HG03196 (cell line): ENCODE data around the gene FNDC5.
"Not testable (repeated sequence)": the region's sequence is repeated elsewhere in the genome, so short reads cannot be mapped to it uniquely, and the experiment has no call there.

Source experiments
- ATAC-seq: cut with Tn5 transposase; IDR thresholded peaks from one replicate; pipeline ENCODE4 v1.9.1; 2021; ENCODE audit not compliant: unreplicated experiment

FNDC5 gene

DNA sequence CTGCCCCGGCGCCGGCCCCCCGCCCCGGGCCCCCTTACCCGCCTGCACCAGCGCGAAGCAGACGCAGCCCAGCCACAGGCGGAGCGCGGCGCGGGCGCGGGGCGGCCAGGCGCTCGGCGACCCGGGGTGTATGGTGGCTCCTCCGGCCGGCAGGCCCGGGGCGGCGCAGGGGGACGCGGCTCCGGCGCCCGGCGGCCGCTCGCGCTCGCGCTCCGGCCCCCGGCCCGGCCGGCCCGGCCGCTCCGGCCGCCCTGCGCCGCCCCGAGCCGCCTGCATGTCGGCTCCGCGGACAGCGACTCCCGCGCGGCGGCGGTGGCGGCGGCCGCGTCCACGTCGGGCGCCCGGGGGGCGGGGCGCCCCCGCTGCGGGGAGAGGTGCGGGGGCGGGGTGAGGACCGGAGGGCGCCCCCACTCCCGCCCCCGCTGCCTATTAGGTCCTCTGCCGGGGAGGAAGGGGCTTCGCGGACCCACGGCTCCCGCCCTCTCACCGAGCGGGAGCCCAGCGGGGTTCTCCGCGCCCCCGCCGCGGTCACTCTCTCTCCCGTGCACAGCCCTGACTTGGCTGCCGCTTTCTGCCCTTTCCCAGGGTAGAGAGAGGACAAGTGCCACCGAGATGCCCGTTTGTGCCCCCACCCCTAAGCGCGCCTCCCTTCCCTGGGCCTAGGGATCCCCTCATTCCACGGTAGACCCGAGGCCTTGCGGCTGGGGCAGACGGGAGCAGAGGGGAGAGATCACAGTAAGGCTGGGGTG, at the start of gene FNDC5:
TSS of gene FNDC5 (minus strand) at position 298 of the 749 bp plus-strand sequence.
- ATAC-seq: no peak

DNA sequence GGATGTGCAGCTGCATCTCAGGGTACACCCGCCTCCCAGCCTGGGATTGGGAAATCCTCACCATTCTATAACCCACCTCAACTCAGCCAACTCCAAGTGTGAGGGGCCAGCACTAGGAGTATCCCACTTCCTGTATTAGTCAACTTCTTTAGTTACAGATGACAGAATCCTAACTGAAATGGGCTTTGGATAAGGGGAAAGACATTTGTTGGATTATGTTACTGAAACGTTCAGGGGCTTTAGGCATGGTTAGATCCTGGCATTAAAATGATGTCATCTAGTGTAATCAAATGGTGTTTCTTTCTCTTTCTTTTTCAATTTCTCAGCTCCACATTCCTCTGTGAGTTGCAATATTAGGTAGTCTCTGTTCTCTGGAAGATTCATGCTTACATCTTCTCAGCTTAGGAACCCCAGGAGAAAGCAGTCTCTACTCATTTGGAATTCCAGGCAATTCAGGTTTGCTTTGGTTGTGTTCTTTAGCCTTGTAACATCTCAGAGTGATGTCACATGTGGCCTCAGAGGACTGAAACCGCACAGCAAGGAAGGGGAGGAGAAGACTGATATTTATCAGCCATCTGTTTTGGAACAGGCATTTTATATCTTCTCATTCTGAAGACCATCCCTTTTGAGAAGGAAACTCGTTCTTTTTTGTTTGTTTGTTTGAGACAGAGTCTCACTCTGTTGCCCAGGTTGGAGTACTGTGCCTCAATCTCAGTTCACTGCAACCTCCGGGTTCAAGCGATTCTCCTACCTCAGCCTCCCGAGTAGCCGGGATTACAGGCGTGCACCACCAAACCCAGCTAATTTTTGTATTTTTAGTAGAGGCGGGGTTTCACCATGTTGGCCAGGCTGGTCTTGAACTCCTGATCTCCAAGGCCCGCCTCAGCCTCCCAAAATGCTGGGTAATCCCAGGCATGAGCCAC, 49.4 kb upstream of the FNDC5 start:
- ATAC-seq: no peak

DNA sequence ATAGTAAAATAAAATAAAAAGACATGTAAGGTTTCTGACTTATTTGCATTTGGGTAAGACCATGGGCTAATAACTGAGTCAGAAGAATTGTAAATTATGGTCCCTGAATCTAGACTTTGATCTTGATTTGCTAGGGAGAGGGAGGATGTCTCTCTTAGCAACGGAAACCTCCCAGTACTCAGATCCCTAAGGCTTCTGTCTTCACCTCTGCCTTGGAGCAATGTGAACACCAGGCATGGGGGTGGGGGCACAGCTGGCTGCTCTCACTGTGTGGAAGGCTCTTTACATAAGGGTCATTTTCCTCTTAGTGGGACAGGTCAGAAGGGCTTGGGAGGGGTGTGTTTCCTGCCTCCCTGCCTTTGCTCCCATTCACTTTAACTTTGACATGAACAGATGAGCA, 47.5 kb upstream of the FNDC5 start:
- no peak for ATAC-seq

DNA sequence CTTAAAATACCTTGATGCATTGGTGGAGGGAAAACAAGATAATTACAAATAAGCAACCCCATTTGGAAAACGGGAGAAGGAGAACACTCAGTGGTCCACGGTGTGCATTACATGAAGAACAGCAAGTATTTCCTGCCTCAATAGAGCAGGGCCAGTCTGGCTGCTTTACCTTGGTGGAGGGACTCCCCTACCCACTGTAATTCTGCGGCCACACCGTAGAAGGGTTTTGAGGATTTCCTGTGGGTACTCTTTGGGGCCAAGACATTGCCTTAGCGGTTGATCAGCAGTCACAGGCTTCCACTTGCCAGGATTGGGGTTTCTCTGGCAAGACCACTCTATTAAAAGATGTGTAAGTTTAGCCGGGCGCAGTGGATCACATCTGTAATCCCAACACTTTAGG, 46.8 kb upstream of the FNDC5 start:
- no peak for ATAC-seq

DNA sequence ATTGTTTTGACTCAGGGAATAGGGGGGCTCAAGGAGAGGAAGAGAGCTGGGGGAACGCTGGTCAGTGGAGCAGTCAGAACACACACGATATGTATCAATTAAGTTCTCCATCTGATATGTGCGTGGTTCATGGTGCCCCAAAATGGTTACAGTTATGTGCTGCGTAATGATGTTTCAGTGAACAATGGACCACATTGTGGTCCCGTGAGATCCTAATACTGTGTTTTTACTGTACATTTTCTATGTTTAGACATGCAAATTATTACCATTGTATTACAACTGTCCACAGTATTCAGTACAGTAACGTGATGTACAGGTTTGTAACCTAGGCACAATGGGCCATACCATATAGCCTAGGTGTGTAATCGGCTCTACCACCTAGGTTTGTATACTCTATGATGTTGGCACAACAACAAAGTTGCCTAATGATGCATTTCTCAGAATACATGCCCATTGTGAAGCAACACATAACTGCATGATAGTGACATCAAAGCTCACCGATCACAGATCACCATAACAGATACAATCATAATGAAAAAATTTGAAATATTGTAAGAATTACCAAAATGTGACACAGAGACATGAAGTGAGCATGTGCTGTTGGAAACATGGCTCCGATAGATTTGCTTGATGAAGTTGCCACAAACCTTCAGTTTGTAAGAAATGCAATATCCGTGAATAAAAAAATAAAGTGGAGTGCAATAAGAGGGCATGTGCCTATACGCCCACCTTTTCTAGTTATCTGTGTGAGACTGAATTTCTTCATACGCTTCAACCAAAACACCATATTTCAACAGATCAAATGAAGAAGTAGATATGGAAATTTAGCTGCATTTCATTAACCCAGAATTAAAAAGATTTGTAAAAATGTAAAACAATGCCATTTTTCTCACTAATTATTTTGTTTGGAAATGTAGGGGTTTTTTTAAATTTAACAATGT, 45.3 kb upstream of the FNDC5 start:
- no peak for ATAC-seq

DNA sequence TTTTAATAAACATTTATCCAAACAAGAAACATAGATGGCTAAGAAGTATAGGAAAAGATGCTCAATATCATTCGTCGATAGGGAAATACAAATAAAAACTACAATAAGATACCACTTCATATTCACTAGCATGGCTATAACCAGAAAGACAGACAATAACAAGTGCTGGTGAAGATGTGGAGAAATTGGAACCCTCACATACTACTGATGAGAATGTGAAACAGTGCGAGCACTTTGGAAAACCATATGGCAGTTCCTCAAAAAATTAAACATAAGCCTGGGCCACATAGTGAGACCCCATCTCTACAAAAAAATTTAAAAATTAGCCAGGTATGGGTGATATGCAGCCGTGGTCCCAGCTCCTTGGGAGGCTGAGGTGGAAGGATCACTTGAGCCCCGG, 39.6 kb upstream of the FNDC5 start:
- ATAC-seq: no peak

DNA sequence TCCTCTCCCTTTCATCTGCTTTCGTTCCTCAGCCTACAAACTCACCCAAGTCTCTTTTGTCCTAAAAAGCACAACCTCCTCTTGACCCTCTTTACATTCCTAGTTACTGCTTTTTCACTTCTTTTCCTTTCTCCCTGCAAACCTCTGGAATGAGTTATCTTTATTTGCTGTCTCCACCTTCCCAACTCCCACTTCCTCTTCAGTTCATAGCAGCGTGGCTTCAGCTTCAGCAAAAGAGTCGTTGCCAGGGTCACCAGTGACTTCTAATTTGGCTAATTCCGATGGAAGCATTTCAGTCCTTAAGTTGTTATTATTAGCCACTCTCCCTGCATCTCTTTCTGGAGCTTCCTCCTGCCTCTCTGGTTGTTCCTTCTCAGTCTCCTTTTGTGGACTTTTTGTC, 36.7 kb upstream of the FNDC5 start:
- no peak for ATAC-seq

DNA sequence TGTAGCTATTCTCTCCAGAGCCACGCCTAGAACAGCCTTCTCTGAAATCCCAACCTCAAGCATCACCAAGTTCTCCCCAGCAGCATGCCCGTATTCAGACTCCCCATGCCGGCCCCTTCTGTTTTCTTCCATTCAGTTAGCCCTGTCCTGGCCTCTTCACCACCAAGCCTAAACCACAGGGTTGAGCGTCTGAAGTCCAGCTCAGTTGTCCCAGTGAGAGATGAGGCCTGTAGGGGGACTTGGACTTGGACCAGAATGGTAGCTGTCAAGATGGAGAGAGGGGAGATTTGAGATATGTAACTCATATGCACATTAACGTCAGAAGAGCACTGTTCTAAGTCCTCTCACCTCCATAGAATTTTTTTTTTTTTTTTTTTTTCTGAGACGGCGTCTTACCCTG, 35.9 kb upstream of the FNDC5 start:
- no peak for ATAC-seq

DNA sequence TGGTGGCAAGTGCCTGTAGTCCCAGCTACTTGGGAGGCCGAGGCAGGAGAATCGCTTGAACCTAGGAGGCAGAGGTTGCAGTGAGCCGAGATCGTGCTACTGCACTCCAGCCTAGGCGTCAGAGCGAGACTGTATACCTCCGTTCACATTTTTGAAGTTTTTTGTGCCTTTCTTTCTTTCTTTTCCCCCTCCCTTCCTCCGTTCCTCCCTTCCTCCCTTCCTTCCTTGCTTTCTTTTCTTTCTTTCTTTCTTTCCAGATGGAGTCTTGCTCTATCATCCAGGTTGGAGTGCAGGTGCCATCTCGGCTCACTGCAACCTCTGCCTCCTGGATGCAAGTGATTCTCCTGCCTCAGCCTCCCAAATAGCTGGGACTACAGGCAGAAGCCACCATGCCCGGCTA, 34.9 kb upstream of the FNDC5 start:
- ATAC-seq: not testable (repeated sequence)

DNA sequence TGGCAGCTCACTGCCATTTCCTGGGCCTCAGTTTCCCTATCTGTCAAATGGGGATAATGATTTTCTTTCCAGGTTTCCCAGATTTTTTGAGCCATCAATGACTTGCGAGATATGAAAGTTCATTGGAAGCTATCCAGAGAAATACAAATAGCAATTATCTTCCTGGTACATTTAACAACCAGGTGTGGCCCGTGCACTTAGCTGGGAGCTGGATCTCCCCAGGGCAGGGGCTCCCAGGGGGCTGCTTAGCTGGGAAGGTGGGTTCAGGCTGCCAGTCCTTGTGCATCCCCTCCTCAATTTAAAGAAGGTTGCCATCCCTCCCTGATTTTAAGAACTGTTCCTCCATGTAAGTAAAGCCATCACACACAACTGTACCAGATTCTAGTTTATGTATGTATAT, 34.1 kb upstream of the FNDC5 start:
- no peak for ATAC-seq

DNA sequence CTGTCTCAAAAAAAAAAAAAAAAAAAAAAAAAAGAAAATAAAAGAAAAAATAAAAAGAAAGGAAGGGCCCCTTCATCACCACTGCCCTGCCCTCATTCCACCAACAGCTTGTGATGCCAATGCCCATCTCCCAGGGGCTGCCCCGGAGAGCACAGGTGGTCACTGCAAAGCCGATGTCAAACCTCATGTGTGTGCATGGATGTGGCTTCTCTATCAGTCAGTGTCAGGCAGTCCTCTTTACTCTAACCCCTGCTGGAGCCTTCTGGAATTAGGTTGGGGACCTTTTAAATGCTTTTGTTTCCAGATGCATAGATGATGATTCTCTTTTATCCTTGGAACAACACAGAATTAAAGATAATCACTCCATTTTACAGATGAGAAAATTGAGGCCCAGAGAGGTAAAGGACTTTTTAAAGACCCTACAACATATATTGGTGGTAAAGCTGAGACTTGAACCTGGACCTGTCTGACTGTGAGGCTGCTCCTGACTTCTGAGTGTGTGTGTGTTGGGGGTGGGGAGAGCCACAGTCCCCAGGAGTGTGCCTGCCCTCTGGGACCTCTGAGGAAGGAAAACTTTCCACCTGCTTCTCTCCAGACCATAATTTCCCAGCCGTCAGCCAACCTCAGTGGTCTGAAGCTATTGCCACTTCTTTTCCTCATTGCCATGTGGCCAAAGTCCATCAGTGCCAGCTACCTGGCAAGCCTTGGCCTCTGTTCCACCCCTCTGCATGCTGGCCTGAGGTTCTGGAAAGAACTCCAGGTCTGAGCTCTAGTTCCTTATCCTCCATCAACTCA, 33.5 kb upstream of the FNDC5 start:
- no peak for ATAC-seq

DNA sequence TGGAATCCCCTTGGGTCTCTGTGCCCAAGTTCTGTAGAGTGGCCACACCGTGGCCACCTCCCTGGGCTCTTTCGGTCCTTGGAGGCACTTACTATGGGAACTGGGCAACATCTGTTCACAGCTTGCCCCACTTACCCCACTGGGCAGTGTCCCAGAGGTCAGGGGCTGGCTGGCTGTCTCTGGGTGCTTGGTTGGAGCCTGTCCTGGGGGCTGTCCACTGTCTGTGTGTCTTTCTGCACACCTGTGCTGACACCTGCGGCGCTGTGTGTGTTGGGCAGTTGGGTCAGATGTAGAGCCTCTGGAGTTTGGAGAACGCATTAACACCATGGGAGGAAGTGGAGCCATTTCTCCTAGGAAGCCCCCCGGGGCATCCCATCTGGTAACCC, 31.8 kb upstream of the FNDC5 start:
- ATAC-seq: no peak

DNA sequence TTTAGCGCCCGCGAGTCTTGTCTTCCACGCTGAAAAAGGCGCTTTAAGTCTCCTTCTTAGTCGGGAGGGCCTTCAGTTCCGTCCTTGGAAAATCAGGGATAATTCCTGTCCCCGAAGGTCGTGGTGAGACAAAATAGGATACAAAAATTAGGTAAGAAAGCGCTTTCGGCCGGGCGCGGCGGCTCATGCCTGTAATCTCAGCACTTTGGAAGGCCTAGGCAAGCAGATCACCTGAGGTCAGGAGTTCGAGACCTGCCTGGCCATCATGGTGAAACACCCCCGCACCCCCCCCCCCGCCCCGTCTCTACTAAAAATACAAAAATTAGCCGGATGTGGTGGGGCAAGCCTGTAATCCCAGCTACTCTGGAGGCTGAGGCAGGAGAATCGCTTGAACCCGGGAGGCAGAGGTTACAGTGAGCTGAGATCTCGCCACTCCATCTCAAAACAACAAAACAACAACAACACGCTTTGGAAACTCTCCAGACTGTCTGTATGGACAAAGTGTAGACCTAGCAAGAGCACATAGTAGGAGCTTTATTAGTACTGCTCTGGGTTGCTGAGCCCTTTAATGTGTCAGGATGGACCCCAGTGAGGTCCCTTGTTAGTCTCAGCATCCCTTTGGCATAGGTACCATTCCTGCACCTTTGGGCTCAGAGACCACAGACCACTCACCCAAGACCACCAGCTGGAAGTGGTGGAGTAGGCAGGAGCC, 31.3 kb upstream of the FNDC5 start:
- ATAC-seq: no peak

DNA sequence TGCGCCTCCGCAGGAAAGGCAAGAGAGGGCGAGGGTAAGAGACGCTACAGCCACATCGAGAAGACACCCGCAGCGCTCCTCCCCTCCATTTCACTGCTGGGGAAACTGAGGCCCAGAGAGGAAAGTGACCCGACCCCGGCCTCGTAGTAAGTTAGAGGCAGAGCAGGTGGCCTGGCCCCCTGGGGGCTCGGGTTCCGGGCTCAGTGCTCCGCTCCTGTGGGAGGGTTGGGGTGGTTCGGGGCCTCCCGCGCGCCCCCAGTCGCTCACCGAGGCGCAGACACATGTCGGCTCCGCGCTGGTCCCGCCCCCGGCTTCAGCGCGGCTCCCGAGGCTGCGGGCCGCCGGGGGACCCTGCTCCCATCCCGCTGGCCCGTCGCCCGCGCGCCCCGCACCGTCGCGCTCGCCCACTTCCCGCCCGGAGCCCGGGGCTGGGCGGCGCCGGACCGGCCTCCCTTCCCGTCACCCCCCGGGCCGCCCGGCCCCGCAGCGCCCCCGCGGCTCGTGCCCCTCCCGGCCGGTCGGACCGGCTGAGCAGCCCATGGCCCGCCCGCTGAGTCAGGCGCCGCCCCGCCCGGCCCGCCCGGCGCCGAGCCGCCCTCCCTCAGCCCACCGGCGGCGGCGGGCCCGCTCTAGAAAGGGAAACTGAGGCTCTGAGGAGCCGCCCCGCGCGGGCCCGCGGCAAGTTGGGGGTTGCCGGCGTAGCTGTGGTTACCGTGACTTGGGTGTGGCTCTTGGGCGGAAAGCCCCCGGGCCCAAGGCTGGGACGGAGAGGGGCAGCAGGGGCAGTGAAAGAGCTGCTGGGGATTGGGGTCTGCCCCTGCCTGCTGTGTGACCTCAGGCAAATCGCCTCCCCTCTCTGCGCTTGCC, 30.5 kb upstream of the FNDC5 start, which contains the start of gene TMEM54:
TSS of gene TMEM54 (minus strand) at position 434 of the 867 bp plus-strand sequence. CDS start at position 283, 151 bp downstream.
- ATAC-seq: no peak

DNA sequence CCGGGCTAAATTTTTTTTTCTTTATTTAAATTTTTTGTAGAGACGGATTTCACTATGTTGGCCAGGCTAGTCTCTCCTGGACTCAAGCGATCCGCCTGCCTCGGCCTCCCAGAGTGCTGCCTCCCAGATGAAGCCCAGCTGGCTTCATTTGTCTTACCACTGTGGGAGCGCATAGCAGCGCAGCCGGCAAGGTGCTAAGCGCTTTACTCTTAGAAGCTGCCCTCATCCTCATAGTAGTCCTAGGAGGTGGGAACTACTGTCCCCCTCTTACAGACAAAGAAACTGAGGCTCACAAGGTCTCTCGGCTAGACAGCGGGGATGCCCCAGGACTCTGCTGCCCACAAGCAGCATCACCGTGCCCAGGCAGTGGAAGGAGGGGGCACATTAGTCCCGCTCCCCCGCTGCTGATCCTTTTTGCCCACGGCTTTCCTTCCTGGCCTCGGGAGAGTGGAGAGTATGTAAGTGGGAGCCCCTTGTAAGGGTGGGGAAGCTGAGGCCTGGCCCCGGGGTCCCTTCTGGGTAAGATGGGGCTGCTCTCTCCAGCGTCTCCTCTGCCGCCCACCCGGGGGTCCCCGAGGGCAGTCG, 29.8 kb upstream of the FNDC5 start:
- no peak for ATAC-seq

DNA sequence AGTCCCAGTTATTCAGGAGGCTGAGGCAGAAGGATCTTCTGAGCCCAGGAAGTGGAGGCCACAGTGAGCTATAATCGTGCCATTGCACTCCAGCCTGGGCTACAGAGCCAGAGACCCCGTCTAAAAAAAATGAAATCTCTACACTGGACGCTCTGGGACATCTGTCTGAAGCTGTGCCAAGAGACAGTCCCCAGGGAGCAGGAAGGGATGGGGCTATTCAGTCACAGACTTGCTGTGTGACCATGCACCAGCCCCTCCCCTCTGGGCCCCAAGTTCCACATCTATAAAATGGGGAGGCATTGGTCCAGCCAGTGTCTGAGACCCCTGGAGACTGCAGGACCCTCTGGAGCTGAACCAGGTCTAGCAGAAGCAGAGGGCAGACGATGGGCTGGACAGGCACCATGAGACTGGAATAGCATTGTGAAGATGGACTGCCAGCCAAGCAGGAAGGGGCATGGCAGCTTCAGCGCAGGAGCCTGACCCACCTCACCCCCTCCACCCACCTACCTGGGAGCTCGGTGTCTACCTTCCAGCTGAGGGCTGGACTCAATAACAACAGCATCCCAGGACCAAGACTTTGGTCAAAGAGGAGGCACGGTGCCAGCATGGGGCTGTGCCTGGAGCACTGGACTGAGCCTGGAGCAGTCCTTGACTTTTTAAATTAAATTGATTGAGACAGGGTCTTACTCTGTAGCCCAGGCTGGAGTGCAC, 29.0 kb upstream of the FNDC5 start:
- no peak for ATAC-seq

DNA sequence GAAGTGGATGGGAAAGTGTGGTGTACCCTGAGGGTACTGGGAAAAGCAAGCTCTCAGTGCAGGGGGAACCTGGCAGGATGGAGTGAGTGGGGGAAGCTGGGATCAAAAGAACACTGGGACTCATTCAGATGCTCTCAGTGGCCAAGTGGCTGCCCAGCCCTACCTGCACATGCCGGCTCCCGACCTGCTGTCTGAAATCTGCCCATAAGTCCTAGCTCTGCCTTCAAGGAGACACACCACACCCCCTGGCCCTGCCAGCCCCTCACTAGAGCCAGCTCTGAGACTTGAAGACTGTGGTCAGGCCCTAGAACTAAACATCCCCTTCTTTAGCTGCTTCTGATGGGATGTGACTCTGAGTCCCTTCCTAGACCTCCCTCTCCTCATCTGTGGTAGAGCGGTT, 28.2 kb upstream of the FNDC5 start:
- no peak for ATAC-seq

DNA sequence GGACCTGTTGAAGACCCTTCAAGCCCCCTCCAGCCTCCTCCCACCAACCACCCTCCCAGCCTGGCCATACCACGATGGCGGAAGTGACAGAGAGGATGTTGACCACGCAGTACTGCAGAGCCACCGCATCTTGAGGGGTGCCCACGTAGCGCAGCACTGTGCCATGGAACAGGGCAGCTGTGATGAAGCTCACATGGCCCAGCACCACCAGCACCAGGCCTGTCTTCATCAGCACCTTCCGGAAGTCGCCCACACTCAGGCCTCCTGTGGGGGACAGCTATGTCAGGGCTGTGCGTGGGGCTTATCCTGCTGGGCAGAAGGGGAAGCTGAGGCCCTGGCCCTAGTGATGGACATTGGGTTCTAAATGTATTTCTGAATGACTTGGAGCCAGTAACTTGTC, 27.3 kb upstream of the FNDC5 start:
- no peak for ATAC-seq
